Erythroblast (primary cell): ENCODE measurements around the gene C12orf54.

Experiments
- GATA1 ChIP-seq: IDR thresholded peaks from 2 replicates; pipeline ENCODE4 v1.6.1; 2011; ENCODE audit warnings: low read depth, mild to moderate bottlenecking, control low read depth, low read length, moderate library complexity
- POLR2A ChIP-seq: IDR thresholded peaks from 2 replicates; pipeline ENCODE4 v1.6.1; 2011; ENCODE audit warnings: mild to moderate bottlenecking, low read length

DNA sequence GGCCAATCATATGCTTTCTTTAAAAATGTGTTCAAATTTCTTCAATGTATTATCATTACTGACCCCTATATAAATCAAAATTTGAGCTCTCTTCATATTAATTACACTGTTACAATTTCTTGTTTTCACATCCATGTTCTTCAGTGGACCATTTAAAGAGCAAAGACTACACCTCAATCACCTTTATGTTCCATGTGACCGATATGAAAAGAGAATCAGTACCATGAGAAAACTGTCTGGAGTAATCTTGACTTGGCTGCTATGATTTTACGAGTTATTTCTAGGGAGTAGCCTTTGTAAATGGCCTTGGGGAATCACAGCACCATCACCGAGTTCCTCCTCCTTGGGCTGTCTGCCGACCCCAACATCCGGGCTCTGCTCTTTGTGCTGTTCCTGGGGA is 43.0 kb downstream of the C12orf54 start, which contains the start of gene OR8S1:
- TF ChIP-seq POLR2A (no peak), GATA1 (no peak)
